ENCODE measurements around the gene PIK3C2A. TPM values are rescaled to one million over a fixed set of nuclear protein-coding genes. Genes with fewer than 3 reads are reported as not detected.

Gene PIK3C2A
- total RNA-seq, 1 experiment from 2014 or later = 25.8 TPM

DNA sequence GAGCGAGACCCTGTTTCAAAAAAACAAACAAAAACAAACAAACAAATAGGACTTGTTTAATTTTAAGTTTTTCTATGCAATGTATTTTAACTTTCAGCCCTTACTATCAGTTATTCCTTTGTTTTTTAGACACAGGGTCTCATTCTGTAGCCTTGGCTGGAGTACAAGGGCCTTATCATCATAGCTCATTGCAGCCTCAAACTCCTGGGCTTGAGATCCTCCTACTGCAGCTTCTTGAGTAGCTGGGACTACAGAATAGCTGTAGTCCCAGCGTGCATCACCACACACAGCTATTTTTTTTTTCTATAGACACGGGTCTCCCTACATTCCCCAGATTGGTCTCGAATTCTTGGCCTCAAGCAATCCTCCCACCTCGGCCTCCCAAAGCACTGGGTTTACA, 44.5 kb downstream of the PIK3C2A start:
- no peak for DNase-seq (ENCODE audit: low spot score)

DNA sequence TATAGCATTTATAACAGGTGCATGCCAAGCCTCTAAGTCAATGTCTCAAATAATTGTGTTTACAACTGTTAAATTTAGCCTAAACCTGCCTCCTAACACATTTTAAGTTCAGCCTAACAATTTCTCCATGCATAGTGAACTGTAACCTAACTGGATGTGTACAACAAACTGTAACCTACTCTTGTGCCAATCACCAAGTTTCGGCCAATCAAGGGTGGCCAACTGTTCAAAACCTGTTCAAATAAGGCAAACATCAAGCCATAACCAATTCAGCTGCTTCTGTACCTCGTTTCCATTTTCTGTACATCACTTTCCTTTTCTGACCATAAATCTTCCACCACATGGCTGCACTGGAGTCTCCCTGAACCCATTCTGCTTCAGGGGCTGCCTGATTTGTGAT, 45.4 kb downstream of the PIK3C2A start:
- no peak for DNase-seq (ENCODE audit: low spot score)

DNA sequence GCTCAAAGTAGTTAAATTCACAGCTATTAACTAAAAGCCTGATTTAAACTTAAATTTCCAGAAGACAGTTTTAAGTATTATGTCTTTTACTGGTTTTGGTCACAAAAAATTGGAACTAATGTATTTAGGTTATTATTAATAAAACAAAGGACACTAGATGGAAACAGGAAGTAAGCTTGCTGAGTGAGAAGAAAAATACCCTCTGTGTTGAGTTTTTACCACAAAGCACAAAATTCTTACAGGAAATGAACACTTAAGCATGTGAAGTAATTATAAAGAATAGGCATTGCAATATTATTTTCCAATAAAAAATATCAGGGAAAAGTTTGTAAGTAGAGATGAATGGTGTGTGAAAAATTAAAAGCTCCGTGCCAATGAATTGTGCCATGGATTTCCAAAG, 46.3 kb downstream of the PIK3C2A start:
- DNase-seq (ENCODE audit: low spot score) = no peak

DNA sequence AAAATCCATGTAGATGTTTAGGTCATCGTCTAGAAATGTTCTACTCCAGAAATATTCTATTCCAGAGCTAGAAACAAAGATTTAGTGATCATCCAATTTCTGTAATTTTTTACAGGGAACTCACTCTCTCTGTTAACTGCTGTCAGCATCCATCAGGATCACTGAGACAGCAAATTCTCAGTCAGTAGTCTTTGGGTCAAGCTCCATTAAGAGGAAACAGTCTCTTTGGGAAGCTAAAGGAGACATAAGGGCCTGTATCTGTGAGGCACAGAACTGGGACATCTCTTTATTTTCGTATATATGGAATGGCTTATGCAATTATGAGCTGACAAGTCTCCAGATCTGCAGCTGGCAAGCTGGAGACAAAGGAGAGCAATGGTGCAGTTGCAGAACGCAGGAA, 48.3 kb downstream of the PIK3C2A start:
- DNase-seq (ENCODE audit: low spot score) = no peak

Other genes with a start within 250 kb of the PIK3C2A start
- gene PLEKHA7, start 193.6 kb downstream of the PIK3C2A start, total RNA-seq (2014; rRNA removed; shearing (Covaris generic)) = 57.5 and 70.8 TPM in 2 replicates
- 1,193 and 1,327 TPM in 2 replicates for gene RPS13, start 130.3 kb downstream of the PIK3C2A start, total RNA-seq (2014; rRNA removed; shearing (Covaris generic))
- gene NUCB2, start 68.8 kb upstream of the PIK3C2A start, total RNA-seq (2014; rRNA removed; shearing (Covaris generic)) = 6.9 and 9.5 TPM in 2 replicates
- 12.7 and 14.6 TPM in 2 replicates for gene NCR3LG1, start 143.8 kb upstream of the PIK3C2A start, total RNA-seq (2014; rRNA removed; shearing (Covaris generic))
- gene KCNJ11, start 180.7 kb upstream of the PIK3C2A start, total RNA-seq (2014; rRNA removed; shearing (Covaris generic)) = 2.1 and 6.6 TPM in 2 replicates